Central memory CD8-positive, alpha-beta T cell (primary cell): ENCODE results near the gene DPYSL4.

Experiments
- ATAC-seq: fragments of 150-1000 bp; cut with Tn5 transposase; replicated peaks from 2 replicates; pipeline ENCODE4 v1.10.0; 2022; ENCODE audit warnings: mild to moderate bottlenecking, moderate FRiP score, moderate number of reproducible peaks; ENCODE audit not compliant: poor library complexity, severe bottlenecking; ENCODE audit errors: extremely low read depth
- DNase-seq, 2 donors: peaks; one replicate each; pipeline ENCODE4 v3.0.0; 2021; ENCODE audit warnings: low spot score in 2 of 2
- H3K27ac Mint-ChIP-seq: one replicate; pipeline ENCODE4 v1.8.0; 2022; ENCODE audit warnings: low read depth, mild to moderate bottlenecking, moderate library complexity, mixed read lengths
- H3K27me3 Mint-ChIP-seq: one replicate; pipeline ENCODE4 v1.8.0; 2022; ENCODE audit warnings: mixed read lengths
- H3K36me3 Mint-ChIP-seq: one replicate; pipeline ENCODE4 v1.8.0; 2022; ENCODE audit warnings: mild to moderate bottlenecking, moderate library complexity, mixed read lengths; ENCODE audit not compliant: insufficient read depth
- H3K4me1 Mint-ChIP-seq: one replicate; pipeline ENCODE4 v1.8.0; 2022; ENCODE audit warnings: mixed read lengths
- H3K4me3 Mint-ChIP-seq: one replicate; pipeline ENCODE4 v1.8.0; 2022; ENCODE audit warnings: mild to moderate bottlenecking, moderate library complexity, mixed read lengths
- H3K9me3 Mint-ChIP-seq: one replicate; pipeline ENCODE4 v1.8.0; 2022; ENCODE audit warnings: mixed read lengths

The DPYSL4 gene

GRCh38 chr10:132192991-132193665 is 6.4 kb downstream of the DPYSL4 start:
- Mint-ChIP-seq H3K27me3 (peaks cover 23% of the 10 kb centered on the region), H3K4me1 (no peaks in the 10 kb centered on the region), H3K36me3 (peaks cover 3% of the 10 kb centered on the region), H3K4me3 (no peak overlapping the region), H3K27ac (no peak overlapping the region), H3K9me3 (no peaks in the 10 kb centered on the region)
- no peak for ATAC-seq
- DNase-seq = no peak

GRCh38 chr10:132193907-132194552 is 7.3 kb downstream of the DPYSL4 start:
- Mint-ChIP-seq H3K27ac (no peak overlapping the region), H3K27me3 (peaks cover 14% of the 10 kb centered on the region), H3K4me1 (no peaks in the 10 kb centered on the region), H3K36me3 (no peaks in the 10 kb centered on the region), H3K4me3 (no peak overlapping the region), H3K9me3 (no peaks in the 10 kb centered on the region)
- no peak for DNase-seq
- no peak for ATAC-seq

GRCh38 chr10:132194726-132195125 is 8.0 kb downstream of the DPYSL4 start:
- Mint-ChIP-seq H3K36me3 (no peaks in the 10 kb centered on the region), H3K27me3 (peaks cover 7% of the 10 kb centered on the region), H3K27ac (no peak overlapping the region), H3K9me3 (no peaks in the 10 kb centered on the region), H3K4me3 (no peak overlapping the region), H3K4me1 (no peaks in the 10 kb centered on the region)
- ATAC-seq (no peak), DNase-seq (no peak)

- no peaks in the 10 kb centered on the region for H3K9me3 Mint-ChIP-seq
- H3K27ac Mint-ChIP-seq = no peak overlapping the region
- no peak for ATAC-seq
- H3K4me3 Mint-ChIP-seq = no peak overlapping the region
- DNase-seq = no peak
- no peaks in the 10 kb centered on the region for H3K4me1 Mint-ChIP-seq
- no peaks in the 10 kb centered on the region for H3K36me3 Mint-ChIP-seq
- no peaks in the 10 kb centered on the region for H3K27me3 Mint-ChIP-seq
Measured at GRCh38 chr10:132195366-132196075, 8.8 kb downstream of the DPYSL4 start.

- no peaks in the 10 kb centered on the region for H3K36me3 Mint-ChIP-seq
- H3K9me3 Mint-ChIP-seq = no peaks in the 10 kb centered on the region
- ATAC-seq (no peak), DNase-seq (no peak)
- H3K27me3 Mint-ChIP-seq = no peaks in the 10 kb centered on the region
- H3K27ac Mint-ChIP-seq = no peak overlapping the region
- H3K4me3 Mint-ChIP-seq = no peak overlapping the region
- H3K4me1 Mint-ChIP-seq = no peaks in the 10 kb centered on the region
Measured at GRCh38 chr10:132196178-132197113, 9.7 kb downstream of the DPYSL4 start.

- DNase-seq (no peak), ATAC-seq (no peak)
- H3K4me1 Mint-ChIP-seq = no peaks in the 10 kb centered on the region
- no peak overlapping the region for H3K27ac Mint-ChIP-seq
- H3K27me3 Mint-ChIP-seq = no peaks in the 10 kb centered on the region
- H3K36me3 Mint-ChIP-seq = no peaks in the 10 kb centered on the region
- H3K4me3 Mint-ChIP-seq = no peak overlapping the region
- H3K9me3 Mint-ChIP-seq = no peaks in the 10 kb centered on the region
Measured at GRCh38 chr10:132197271-132198067, 10.7 kb downstream of the DPYSL4 start.

GRCh38 chr10:132198068-132198370 is 11.3 kb downstream of the DPYSL4 start:
- ATAC-seq = no peak

GRCh38 chr10:132198381-132199181 is 11.8 kb downstream of the DPYSL4 start:
- no peaks in the 10 kb centered on the region for H3K9me3 Mint-ChIP-seq
- H3K4me3 Mint-ChIP-seq = no peak overlapping the region
- ATAC-seq (no peak), DNase-seq (no peak)
- no peak overlapping the region for H3K27ac Mint-ChIP-seq
- H3K36me3 Mint-ChIP-seq = no peaks in the 10 kb centered on the region
- H3K27me3 Mint-ChIP-seq = no peaks in the 10 kb centered on the region
- H3K4me1 Mint-ChIP-seq = no peaks in the 10 kb centered on the region

More at GRCh38 chr10:132198068-132198370, 11.3 kb downstream of the DPYSL4 start:
- Mint-ChIP-seq H3K27me3 (no peaks in the 10 kb centered on the region), H3K4me3 (no peak overlapping the region), H3K4me1 (no peaks in the 10 kb centered on the region), H3K9me3 (no peaks in the 10 kb centered on the region), H3K27ac (no peak overlapping the region), H3K36me3 (no peaks in the 10 kb centered on the region)
- no peak for DNase-seq

- H3K4me3 Mint-ChIP-seq = no peak overlapping the region
- DNase-seq = no peak
- H3K27ac Mint-ChIP-seq = no peak overlapping the region
- no peaks in the 10 kb centered on the region for H3K9me3 Mint-ChIP-seq
- H3K27me3 Mint-ChIP-seq = no peaks in the 10 kb centered on the region
- ATAC-seq = no peak
- H3K36me3 Mint-ChIP-seq = no peaks in the 10 kb centered on the region
- no peaks in the 10 kb centered on the region for H3K4me1 Mint-ChIP-seq
Measured at GRCh38 chr10:132199268-132199853, 12.6 kb downstream of the DPYSL4 start.

- ATAC-seq (no peak), DNase-seq (no peak)
- H3K27me3 Mint-ChIP-seq = no peaks in the 10 kb centered on the region
- H3K27ac Mint-ChIP-seq = no peak overlapping the region
- no peaks in the 10 kb centered on the region for H3K9me3 Mint-ChIP-seq
- H3K4me3 Mint-ChIP-seq = no peak overlapping the region
- H3K36me3 Mint-ChIP-seq = no peaks in the 10 kb centered on the region
- H3K4me1 Mint-ChIP-seq = no peaks in the 10 kb centered on the region
Measured at GRCh38 chr10:132199854-132200311, 13.1 kb downstream of the DPYSL4 start.
